ENCODE results near the gene ARGLU1.

Gene ARGLU1

DNA sequence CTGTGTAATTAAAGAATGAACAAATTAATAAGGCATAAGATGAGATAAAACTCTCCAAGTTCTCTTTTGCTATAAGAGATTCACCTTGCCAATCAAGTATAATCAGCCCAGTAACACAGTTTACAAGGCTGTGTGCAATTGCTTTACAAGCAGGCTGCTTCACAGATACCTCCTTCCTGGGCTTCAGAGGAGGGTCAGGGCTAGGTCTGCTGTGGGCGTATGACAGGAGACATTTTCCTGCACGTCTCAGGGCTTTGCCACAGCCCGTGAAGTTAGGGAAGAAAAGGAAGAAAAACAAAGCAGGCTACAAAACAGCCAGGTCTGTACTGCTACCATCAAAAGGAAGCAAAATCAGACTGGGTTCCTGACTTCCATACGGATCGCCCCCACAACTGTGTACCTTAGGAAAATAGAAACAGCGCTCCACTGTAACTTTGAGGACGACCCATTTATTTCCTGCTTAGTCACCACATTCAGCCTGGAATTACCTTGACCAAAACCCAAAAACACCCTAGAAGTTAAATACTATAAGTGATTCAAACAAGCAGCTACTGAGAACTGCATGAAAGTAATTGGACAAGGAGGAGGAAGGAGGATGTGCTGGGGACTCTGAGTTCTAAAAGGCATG is 44.9 kb downstream of the ARGLU1 start:
- DNase-seq = no peak

- no peak for DNase-seq
These were observed 45.7 kb downstream of the ARGLU1 start for GRCh38 chr13:106522112-106522705.

- DNase-seq = no peak
These were observed 46.7 kb downstream of the ARGLU1 start for GRCh38 chr13:106521095-106521799.

- DNase-seq = no peak
These were observed 47.5 kb downstream of the ARGLU1 start for GRCh38 chr13:106520251-106521054.

DNA sequence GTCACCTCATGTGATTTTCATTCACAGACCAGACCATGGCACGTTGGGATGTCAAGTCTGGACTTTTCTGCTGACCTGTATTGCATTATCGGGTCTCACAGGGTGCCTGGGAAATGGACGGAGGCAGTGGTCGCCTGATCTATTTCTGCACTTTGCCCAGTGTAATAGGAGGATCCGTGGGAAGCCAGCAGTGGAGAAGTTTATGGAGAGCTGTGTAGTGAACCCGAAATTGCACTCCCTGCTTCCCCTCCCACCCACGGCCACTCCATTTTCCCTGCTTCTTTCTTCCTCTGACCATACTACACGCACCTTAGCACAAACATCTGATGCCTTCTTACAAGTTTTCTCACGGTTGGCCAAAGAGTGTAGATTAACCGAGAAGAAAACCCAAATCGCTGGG is 49.4 kb downstream of the ARGLU1 start:
- no peak for DNase-seq

DNA sequence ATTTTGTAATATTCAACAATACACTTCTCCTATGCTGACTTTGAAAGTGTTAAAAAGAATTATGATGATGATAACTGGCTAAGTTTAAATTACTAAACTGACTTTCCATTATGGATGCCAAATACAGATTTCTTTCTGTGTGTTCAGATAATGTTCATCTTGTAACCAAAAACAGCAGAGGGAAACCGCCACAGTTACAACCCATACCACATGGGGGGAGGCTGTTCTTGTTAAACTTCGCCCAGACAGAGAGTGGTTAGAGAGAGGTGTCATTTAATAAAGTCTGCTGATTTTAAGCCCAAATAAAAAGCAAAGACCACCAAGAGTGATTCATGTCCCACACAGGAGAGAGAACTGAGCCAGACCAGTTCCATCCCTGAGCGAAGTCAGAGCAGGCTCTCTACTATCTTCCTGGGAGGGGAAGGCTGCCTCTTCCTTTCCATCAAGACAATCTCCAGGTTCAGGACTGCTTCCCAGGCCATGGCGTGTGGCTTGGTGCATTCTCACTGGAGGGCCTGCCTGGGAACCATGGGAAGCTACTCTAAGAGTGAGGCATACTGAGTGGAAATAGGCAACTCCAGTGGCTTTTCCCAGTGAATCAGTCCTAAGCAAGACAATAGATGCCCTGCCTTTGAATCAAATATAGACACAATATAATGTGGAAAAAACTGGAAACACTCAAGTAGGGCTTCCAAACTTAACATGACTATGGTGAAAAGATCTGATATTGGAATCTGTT is 50.7 kb downstream of the ARGLU1 start:
- no peak for DNase-seq

- no peak for DNase-seq
These were observed 52.2 kb downstream of the ARGLU1 start for GRCh38 chr13:106515635-106516254.

DNA sequence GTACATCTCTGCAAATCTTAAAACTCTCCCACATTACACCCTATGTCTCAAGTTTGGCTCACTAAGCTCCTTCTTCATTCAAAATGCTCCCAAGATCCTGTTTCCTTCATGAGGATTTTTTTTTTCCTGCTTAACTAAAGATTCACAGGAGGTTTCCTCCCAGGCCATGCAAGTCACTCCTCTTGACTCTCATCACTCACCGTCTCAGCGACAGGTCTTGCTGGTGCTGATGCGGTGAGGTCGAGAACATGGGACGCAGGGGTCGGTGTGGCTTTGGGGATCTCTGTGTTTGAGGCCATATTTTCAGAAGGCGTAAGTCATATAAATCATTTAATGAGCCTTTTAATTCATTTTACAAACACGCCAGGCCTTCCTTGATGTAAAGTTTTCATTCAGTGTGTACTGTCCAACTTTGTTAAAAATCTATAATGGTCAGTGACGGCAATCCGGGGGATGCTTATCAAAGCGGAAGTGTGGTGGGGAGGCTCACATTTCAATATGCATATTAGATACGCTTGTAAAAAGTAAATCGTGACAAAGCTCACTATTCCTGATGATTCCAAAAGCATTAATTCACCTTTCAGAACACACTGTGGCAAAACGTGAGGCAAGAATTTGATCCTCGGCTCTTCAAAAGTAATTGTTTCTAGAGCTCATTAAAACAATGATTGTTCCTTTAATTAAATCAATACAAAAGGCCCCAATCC is 52.9 kb downstream of the ARGLU1 start:
- no peak for DNase-seq

GRCh38 chr13:106513025-106513983 is 54.6 kb downstream of the ARGLU1 start:
- no peak for DNase-seq

DNA sequence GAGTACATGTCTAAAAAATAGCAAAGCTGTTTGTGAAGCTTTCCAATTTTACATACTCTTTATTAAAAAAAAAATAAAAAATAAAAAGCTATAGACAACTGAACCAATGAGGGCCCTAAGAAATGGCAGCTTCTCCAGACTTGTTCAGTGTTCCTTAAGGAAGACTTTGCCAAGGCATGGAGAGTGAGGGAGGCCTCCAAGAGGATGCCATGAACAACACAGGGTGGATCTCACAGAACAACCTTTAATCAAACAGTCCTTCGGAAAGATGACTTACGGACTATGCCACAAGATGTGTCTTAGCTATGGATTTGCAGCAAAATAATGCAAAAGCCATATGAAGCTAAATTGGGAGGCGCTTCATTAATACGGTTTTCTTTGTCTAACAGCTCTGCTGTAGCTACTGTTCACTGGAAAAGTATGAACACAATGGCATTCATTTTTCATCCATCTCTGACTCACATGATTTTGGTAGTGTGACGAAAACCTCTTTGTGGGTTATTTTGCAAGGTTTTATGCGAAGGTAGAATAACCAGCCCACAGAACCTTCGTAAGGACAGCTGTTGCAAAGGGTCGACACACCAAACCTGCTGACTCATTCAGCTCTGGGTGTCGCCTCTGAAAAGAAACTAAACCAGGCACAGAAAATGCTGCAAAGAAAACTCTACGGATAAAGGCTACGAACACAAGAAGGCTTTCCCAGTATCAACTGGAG is 60.2 kb downstream of the ARGLU1 start:
- no peak for DNase-seq

GRCh38 chr13:106506286-106506685 is 61.7 kb downstream of the ARGLU1 start:
- no peak for DNase-seq

DNA sequence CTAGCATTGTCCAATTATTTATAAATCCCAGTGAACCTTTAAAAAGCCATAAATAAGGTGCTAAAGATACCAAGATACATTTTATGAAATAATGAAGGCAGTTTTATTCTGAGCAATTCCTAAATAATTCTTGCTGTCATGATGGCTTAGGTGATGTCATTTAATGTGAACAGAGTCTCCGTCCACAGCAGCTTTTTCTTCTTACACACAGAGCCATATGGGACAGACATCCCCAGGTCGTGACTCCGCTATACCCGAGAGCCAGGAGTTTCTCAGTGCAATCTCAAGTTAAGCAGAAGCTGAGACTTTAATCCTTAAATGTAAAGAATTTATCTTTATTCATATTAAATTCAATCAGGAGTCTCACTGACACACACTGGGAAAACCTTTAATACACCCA is 62.2 kb downstream of the ARGLU1 start:
- DNase-seq = no peak

- DNase-seq = no peak
These were observed 62.6 kb downstream of the ARGLU1 start for GRCh38 chr13:106505295-106505694.

GRCh38 chr13:106503730-106504453 is 64.0 kb downstream of the ARGLU1 start:
- DNase-seq = no peak

DNA sequence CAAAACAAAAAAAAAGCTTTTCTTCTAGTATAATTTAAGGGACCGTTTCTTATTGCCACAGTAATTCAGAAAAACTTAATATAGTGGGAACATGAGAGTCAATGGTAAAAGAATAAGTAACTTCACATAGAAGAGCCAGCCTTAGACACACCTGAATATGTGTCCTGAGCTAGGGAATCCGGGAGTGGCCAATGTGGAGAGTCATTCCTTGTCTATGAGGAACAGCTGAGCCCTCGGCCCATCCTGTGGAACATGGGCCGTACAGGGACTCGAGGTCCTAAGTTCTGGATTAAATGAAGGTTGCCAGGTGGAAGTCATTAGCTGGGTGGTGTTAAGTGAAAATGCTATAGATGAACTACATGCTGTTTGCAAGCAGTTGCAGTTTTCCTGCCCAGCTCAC is 64.7 kb downstream of the ARGLU1 start:
- DNase-seq = no peak

DNA sequence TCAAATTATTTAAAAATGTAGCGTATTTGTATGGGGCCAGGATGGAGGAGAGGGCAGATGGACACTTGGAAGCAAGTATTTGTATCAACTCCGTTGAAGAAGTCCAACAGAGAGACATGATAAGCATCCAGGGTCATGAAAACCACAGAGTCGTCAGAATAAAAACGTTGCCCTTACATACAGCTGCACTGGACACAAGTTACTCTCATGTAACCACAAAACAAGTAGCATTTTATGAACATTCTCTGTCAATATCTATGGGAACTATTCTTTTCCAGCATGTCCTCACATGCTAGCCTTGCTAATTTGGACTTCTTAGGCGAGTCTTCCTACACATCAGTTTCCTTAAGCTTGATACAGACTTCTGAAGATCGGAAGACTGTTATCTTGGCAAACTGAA is 67.5 kb downstream of the ARGLU1 start:
- no peak for DNase-seq

DNA sequence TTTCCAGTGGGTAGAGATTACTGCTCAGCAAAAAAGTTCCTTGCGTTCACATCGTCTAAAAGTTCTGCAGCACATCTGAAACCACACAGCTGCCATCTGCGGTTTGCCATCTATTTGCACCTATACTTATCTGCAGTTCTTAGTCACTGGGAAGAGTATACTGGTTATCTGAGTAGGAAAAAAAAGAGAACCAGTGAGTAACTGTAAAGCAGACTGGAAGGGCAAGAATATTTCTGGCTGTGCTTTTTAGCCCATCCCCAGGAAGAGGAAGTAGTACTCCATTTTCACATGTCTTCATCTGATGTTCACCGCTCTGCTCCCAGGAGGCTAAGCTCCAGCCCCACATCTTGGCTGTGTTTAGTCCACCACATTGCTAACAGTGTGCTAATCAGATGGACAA is 68.0 kb downstream of the ARGLU1 start:
- no peak for DNase-seq

DNA sequence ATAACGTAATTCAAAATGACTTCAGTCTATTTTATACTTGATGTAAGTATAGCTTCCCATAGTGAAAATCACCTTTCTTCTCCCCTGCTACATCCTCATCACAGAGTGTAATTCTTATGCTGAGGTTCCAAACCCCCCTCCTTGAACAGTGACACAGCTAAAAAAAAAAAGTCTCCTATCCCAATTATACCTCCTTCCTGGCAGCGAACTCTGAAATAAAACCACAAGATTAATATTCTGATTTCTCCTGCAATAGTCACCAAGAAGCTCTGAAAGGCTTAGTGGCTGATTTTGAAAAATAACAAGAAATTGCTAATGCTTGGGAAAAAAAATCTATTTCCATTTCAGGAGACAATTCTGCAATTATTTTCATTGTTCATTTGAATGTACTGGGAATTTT is 68.8 kb downstream of the ARGLU1 start:
- DNase-seq = no peak

GRCh38 chr13:106498571-106498970 is 69.4 kb downstream of the ARGLU1 start:
- DNase-seq = no peak

Measured in amniotic stem cell (primary cell).